Calu3 (cell line): Measurements from ENCODE around the gene IL15. TPM values are rescaled to one million over a fixed set of nuclear protein-coding genes. Genes with fewer than 3 reads are reported as not detected.

Experiments used
- BruUV-seq: library from RNA; stranded (reverse); fragments of 400-500 nt; replicated peaks from 2 replicates; lab custom pipeline; 2021; lab: Mats Ljungman, UMichigan
- CTCF ChIA-PET: fragments of 300-600 bp; sonication (Branson Sonifier 250); formaldehyde crosslinking; loops from one replicate; lab custom pipeline; 2022; ENCODE audit warnings: antibody characterized with exemption; lab: Charles Lee
- DNase-seq: peaks from one replicate; pipeline ENCODE4 v3.0.0; 2022
- H3K27ac Mint-ChIP-seq: one replicate; pipeline ENCODE4 v1.8.0; 2022; ENCODE audit warnings: mixed read lengths; ENCODE audit not compliant: unreplicated experiment
- H3K27me3 Mint-ChIP-seq: one replicate; pipeline ENCODE4 v1.8.0; 2022; ENCODE audit warnings: mixed read lengths; ENCODE audit not compliant: unreplicated experiment
- H3K36me3 Mint-ChIP-seq: one replicate; pipeline ENCODE4 v1.8.0; 2022; ENCODE audit warnings: mild to moderate bottlenecking, moderate library complexity, mixed read lengths; ENCODE audit not compliant: insufficient read depth, unreplicated experiment
- H3K4me1 Mint-ChIP-seq: one replicate; pipeline ENCODE4 v1.8.0; 2022; ENCODE audit warnings: mild to moderate bottlenecking, low read depth, mixed read lengths; ENCODE audit not compliant: unreplicated experiment
- H3K4me3 Mint-ChIP-seq: one replicate; pipeline ENCODE4 v1.8.0; 2022; ENCODE audit warnings: mild to moderate bottlenecking, low read depth, moderate library complexity, mixed read lengths; ENCODE audit not compliant: unreplicated experiment
- H3K9me3 Mint-ChIP-seq: one replicate; pipeline ENCODE4 v1.8.0; 2022; ENCODE audit warnings: low read depth, mixed read lengths; ENCODE audit not compliant: unreplicated experiment
- CTCF ChIP-seq: fragments of 200-600 bp; IDR thresholded peaks from one replicate; pipeline ENCODE4 v1.8.0; 2022; ENCODE audit warnings: antibody characterized with exemption; ENCODE audit not compliant: unreplicated experiment
- intact Hi-C: fragments of 100-400 bp; cut with micrococcal nuclease; formaldehyde crosslinking; loops from one replicate; pipeline ENCODE4 v1.10.0; 2022; ENCODE audit not compliant: unreplicated experiment
- total RNA-seq: library from RNA; stranded (reverse); gene quantifications from 2 replicates; pipeline ENCODE4 v1.2.3, GENCODE V29; 2022

The IL15 gene
- total RNA-seq, 1 experiment from 2014 or later: 4.6 TPM

- Mint-ChIP-seq H3K36me3 (no peaks in the 10 kb centered on the region), H3K27me3 (no peaks in the 10 kb centered on the region), H3K4me1 (no peaks in the 10 kb centered on the region), H3K4me3 (no peak overlapping the region), H3K27ac (no peak overlapping the region), H3K9me3 (no peaks in the 10 kb centered on the region)
- intact Hi-C loops: no loop called here
- no peak for DNase-seq
- CTCF ChIA-PET: no interaction called here
- TF ChIP-seq CTCF: no peak
- BruUV-seq: no TSS peak
These were observed 120.9 kb downstream of the IL15 start for GRCh38 chr4:141757287-141757686.

GRCh38 chr4:141759796-141760425 lies 123.5 kb downstream of the IL15 start:
- DNase-seq: no peak
- Mint-ChIP-seq H3K4me1 (peaks cover 9% of the 10 kb centered on the region), H3K4me3 (no peak overlapping the region), H3K36me3 (no peaks in the 10 kb centered on the region), H3K27ac (no peak overlapping the region), H3K9me3 (no peaks in the 10 kb centered on the region), H3K27me3 (no peaks in the 10 kb centered on the region)
- intact Hi-C loops: no loop called here
- CTCF ChIA-PET: no interaction called here
- no TSS peak for BruUV-seq
- no peak for TF ChIP-seq CTCF

GRCh38 chr4:141761926-141762325 lies 125.5 kb downstream of the IL15 start:
- intact Hi-C loops: no loop called here
- Mint-ChIP-seq H3K36me3 (no peaks in the 10 kb centered on the region), H3K27me3 (no peaks in the 10 kb centered on the region), H3K4me3 (no peak overlapping the region), H3K27ac (no peak overlapping the region), H3K4me1 (peaks cover 9% of the 10 kb centered on the region), H3K9me3 (no peaks in the 10 kb centered on the region)
- no TSS peak for BruUV-seq
- TF ChIP-seq CTCF: no peak
- CTCF ChIA-PET: no interaction called here
- no peak for DNase-seq

- Mint-ChIP-seq H3K36me3 (no peaks in the 10 kb centered on the region), H3K4me3 (no peak overlapping the region), H3K27me3 (no peaks in the 10 kb centered on the region), H3K9me3 (no peaks in the 10 kb centered on the region), H3K27ac (no peak overlapping the region), H3K4me1 (peaks cover 9% of the 10 kb centered on the region)
- BruUV-seq: no TSS peak
- no peak for DNase-seq
- no peak for TF ChIP-seq CTCF
- intact Hi-C loops: no loop called here
- CTCF ChIA-PET: no interaction called here
These were observed 127.0 kb downstream of the IL15 start for GRCh38 chr4:141763374-141763773.
